Measurements from ENCODE around the gene IFT43. TPM values are rescaled to one million over a fixed set of nuclear protein-coding genes. Genes with fewer than 3 reads are reported as not detected.
"Not testable (repeated sequence)": the region's sequence is repeated elsewhere in the genome, so short reads cannot be mapped to it uniquely, and the experiment has no call there.

The IFT43 gene
- polyA plus RNA-seq, 1 donor, result 24.3 TPM

- peak; percentile 98 for DNase-seq
Measured at GRCh38 chr14:75981426-75982265, 3.9 kb upstream of the IFT43 start, which contains the start of gene TGFB3. TGFB3 (minus strand) TSS chr14:75981995; CDS start chr14:75980893, 1,102 bp downstream.

GRCh38 chr14:75982266-75983018 lies 3.1 kb upstream of the IFT43 start:
- DNase-seq, result peak; percentile 89

- no peak for DNase-seq
Measured at GRCh38 chr14:75983019-75983358, 2.6 kb upstream of the IFT43 start.

GRCh38 chr14:75984674-75985073 lies 889 bp upstream of the IFT43 start:
- DNase-seq, result no peak

- DNase-seq, result no peak
Measured at GRCh38 chr14:75986439-75986765, 839 bp downstream of the IFT43 start.

- no peak for DNase-seq
Measured at GRCh38 chr14:75987201-75987970, 1.8 kb downstream of the IFT43 start.

DNA sequence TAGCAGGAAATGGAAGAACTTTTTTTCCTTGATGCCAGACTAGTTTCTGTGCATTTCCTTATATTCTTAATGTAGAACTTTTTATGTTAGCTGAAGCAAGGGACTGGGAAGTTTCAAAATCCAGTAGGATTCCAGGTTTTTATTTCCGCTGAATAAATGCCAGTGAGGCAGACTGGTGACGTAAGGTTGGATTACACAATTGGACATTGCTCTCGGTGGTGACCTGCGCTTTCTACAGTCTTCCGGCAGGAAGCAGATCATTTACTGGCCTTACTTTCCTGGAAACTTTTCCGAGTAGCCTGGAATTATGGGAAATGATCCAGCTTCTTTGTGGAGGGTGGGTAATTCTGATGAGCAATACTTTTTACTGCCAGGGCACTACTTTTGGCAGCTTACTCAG lies 3.6 kb downstream of the IFT43 start:
- DNase-seq, result peak; percentile 71

DNA sequence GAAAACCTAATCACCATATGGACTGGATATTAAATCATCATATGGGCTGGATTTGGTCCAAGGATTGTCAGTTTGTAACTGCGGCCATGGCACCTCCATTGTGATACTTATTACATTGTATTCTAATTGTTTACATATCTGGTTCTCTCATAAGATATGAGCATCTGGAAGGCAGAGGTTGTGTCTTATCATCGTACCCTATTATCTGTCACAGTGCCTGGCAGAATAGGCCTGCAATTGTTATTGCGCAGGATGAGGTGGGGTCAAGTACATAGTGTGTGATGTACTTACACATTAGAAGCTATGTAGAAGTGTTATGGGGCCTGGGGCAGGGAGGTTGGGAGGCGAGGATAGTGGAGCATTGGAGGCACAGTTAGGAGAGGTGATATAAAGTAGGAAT lies 4.7 kb downstream of the IFT43 start:
- no peak for DNase-seq

DNA sequence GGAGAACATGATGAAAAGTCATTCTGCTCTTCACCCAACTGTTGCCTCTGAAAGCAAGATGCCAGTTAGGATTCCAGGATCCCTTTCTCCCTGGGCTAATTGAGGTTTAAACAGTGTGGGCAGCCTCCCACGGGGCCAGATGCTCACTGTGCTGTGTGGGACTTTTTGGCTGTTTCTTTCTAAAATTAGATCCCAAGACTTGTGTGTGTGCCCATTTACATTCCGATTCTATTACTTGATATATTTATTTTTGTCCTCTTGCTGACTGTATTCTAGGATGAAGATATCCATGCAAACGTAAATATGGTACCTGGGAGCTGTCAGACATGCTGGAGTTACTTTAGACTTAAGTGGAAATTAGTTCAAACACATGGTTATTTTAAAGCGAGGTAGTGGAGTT lies 6.2 kb downstream of the IFT43 start:
- DNase-seq, result no peak

DNA sequence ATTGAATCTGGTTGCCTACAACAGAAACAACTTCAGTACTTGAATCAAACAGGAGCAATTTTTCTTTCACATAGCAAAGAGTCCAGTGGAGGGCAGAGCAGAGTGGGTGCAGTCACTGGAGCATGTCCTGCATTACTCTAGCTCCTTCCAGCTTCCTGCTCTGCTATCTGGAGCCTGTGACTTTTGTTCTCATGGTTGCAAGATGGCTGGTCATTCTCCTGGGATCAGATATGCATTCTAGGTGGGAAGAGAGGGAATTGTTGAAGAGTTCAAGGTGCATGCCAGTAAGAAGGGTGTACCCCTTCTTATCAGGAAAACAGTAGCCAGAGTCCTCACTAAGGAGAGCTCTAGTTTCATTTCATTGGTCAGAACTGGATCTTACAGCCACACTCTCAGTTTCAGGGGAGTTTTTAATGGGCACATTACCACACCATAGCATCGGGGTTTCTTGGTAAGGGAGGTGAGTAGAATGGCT lies 8.0 kb downstream of the IFT43 start:
- no peak for DNase-seq

- DNase-seq, result peak; percentile 48
Measured at GRCh38 chr14:75995372-75996041, 9.9 kb downstream of the IFT43 start.

- DNase-seq, result no peak
Measured at GRCh38 chr14:75996488-75996887, 10.9 kb downstream of the IFT43 start.

- no peak for DNase-seq
Measured at GRCh38 chr14:75999511-76000190, 14.1 kb downstream of the IFT43 start.

- no peak for DNase-seq
Measured at GRCh38 chr14:76002383-76002782, 16.8 kb downstream of the IFT43 start.

DNA sequence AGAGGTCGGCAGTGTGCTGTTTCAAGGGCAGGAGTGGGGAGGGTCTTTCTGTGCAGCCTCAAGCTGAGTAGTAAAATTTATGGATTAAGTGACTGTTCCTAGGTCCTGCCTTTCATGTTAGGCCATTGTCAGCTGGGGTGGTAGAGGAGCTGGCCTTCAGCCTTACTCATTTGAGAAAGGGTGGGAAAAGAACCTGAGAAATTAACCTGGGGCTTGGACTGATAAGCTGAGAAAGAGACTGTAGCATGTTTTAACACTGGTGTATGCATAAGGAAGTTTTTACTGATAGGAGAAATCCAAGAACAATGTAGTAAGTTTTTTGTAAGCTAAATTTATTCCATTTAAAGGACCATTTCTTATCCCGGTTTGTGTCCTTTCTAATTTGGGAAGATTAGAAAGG lies 20.7 kb downstream of the IFT43 start:
- DNase-seq, result no peak

DNA sequence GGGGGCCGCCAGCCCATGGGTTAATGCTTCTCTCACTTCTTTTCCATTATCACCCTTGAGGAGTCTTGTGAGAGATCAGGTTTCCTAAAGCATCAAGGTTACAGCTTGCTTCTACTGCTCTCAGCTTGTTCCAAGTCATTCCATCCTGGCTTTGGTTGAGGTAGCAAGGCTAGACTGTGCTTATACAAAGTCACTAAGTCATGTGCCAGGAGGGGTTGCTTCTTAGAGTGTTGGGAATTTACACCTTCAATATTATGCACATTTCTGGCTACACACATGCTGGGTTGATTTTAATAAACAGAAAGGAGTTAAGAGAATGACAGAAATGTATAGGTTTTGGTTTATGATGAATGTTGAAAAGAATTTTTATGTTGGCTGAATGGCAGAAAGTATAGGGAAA lies 21.8 kb downstream of the IFT43 start:
- no peak for DNase-seq

- no peak for DNase-seq
Measured at GRCh38 chr14:76007852-76008251, 22.3 kb downstream of the IFT43 start.

GRCh38 chr14:76009627-76010026 lies 24.1 kb downstream of the IFT43 start:
- DNase-seq, result not testable (repeated sequence)

DNA sequence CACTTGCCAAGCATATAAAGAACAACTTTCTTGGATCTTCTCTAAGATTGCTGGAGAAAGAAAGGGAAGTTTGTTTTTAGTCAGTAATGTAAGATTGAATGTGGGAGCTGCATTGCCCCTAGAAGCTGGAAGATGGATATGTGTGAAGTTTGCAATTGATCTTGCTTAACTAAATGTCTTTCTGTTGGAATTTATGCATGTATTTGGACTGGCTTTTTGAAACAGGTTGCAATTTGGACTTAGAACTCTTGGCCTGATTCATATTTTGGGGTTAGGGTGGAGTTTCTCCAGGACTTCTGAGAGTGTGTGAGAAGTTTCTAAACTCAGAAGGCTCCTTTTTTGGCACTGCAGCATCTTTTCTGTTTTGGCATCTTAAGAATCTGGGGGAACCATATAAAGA lies 26.4 kb downstream of the IFT43 start:
- DNase-seq, result no peak

GRCh38 chr14:76012354-76012753 lies 26.8 kb downstream of the IFT43 start:
- peak; percentile 49 for DNase-seq

DNA sequence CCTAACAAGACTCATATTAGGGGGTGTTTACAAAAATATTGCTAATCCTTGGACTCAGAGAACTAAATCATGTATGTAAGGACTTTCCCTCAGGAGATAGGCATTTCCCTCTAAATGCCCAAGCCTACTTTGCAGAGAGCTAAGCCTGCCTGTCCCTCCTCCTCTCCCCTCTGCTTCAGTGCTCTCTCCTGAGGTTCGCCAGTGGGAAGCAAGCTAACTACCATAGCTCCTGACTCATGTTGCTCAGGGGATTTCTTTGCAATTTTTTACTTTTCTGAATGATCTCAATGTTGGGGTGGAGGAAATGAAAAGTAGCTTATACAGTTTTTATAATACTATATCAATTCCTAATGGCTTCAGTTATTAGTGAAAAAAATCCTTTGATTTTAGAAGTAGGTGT lies 29.6 kb downstream of the IFT43 start:
- DNase-seq, result no peak

DNA sequence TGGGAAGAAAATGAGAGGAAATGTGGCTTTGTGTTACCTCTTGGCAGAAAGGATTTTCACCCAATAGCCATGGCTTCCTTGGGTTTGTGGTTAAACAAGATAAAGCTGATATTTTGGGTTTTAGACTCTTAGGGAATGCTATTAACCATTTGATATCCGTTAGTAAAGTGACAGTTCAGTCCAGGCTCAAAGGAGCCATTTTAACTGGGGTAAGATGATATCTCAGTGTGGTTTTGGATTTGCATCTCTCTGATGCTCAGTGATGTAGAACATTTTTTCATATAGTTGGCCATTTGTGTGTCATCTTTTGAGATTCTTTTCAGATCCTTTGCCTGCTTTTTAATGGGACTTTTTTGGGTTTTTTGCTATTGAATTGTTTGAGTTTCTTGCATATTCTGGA lies 30.1 kb downstream of the IFT43 start:
- DNase-seq, result no peak

Data from hindlimb muscle (tissue), 1 donor.